Epithelial cell of proximal tubule (primary cell): Measurements from ENCODE around the gene ISM2. TPM values are rescaled to one million over a fixed set of nuclear protein-coding genes. Genes with fewer than 3 reads are reported as not detected.

Experiments used
- DNase-seq: peaks from one replicate; pipeline ENCODE4 v3.0.0-alpha.2; 2011; ENCODE audit warnings: low read depth
- H3K4me3 ChIP-seq: 2 replicates; pipeline ENCODE4 v1.5.1; 2011; ENCODE audit warnings: low read depth, mild to moderate bottlenecking, low read length
- CTCF ChIP-seq: conservative IDR thresholded peaks from 2 replicates; pipeline ENCODE4 v1.5.1; 2012; ENCODE audit warnings: low read depth, mild to moderate bottlenecking, low read length
- total RNA-seq: library from RNA; depleted of rRNA; stranded (reverse); fragments of >200 nt; gene quantifications from 2 replicates; pipeline ENCODE4 v1.2.3, GENCODE V29; 2015

Gene ISM2
- total RNA-seq, 1 donor from 2014 or later = 0.75 TPM

- DNase-seq = peak; percentile 98
- peak within 1 kb of the TSS; percentile 81 for H3K4me3 ChIP-seq
- no peak for TF ChIP-seq CTCF
Measured at GRCh38 chr14:77457522-77458248, 40.9 kb downstream of the ISM2 start, which contains the start of the genes AHSA1 and VIPAS39. Gene AHSA1 (plus strand): TSS chr14:77458093. CDS start chr14:77458190, 97 bp downstream. Gene VIPAS39 (minus strand): TSS chr14:77457601. CDS start chr14:77454102, 3,499 bp downstream.

GRCh38 chr14:77457115-77457521 is 41.5 kb downstream of the ISM2 start:
- peak overlapping the region; percentile 81 for H3K4me3 ChIP-seq
- no peak for TF ChIP-seq CTCF
- no peak for DNase-seq

DNA sequence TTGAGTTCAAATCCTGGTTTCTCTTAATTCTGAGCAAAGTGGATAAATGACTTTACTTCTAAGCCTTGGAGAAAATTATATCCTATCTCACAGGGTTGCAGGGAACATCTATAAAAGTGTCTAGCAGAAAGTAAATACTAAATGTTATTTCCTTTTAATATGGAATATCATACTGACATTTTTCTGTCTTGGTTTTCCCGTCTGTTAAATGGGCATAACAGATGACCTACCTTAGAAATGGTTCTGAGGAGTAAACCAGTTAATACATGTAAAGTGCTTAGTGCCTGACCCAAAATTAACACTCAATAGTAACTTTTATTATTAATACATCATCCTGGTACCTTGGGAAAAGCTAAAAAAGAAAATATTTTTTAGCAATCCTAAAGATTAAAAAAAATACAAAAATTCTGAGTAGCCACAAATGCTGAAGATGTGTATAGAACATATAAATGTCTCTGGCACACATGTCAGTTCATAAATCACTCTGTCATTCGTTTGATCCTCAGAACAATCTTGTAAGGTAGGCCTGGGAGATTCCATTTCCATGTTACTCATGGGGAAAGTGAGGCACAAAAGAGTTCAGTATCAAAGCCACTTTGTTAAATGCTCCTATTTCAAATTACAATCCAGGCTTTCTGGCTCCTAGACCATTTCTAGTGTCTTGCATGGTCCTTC is 42.5 kb downstream of the ISM2 start:
- H3K4me3 ChIP-seq = peak overlapping the region; percentile 81
- no peak for DNase-seq
- no peak for TF ChIP-seq CTCF

- no peak for TF ChIP-seq CTCF
- H3K4me3 ChIP-seq = no peak overlapping the region
- no peak for DNase-seq
Measured at GRCh38 chr14:77442196-77442595, 56.4 kb downstream of the ISM2 start.

DNA sequence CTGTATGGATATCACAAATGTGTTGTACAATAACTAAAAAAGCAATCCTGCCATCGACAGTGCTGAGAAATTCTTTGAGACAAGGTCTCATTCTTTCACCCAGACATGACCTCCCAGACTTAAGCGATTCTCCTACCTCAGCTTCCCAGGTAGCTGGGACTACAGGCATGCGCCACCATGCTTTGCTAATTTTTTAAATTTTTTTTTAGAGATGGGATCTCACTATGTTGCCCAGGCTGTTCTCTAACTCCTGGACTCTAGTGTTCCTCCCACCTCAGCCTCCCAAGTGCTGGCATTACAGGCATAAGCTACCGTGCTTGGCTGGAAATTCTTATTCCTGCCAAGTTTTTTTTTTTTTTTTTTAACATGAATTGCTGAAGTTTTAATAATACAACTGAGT is 58.8 kb downstream of the ISM2 start:
- no peak for TF ChIP-seq CTCF
- H3K4me3 ChIP-seq = no peak overlapping the region
- no peak for DNase-seq

DNA sequence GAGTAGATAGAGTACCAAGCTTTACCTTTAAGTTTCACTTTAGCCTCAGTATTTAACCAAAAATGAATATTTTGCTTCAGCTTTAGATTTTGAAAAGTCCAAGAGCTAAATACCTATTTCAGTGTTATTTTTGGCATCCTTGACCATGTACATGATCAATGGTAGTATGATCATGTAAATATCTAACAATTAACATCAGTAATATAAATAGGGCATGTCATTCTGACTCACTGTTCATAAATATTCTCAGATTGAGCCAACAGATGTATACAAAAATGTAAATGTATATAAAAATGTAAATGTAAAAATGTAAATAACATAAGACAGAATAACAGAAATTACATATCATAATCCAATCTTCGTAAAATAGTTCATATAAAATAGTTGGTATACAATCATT is 60.0 kb downstream of the ISM2 start:
- H3K4me3 ChIP-seq = no peak overlapping the region
- TF ChIP-seq CTCF = no peak
- no peak for DNase-seq
